Right lobe of liver (tissue), 6 donors: Measurements from ENCODE around the gene UBE2Q2. TPM values are rescaled to one million over a fixed set of nuclear protein-coding genes. Genes with fewer than 3 reads are reported as not detected.
"Not testable (repeated sequence)": the region's sequence is repeated elsewhere in the genome, so short reads cannot be mapped to it uniquely, and the experiment has no call there.

Source experiments
- ATAC-seq, 4 donors: fragments of 200-7000 bp; cut with Tn5 transposase; one replicate each; pipeline ENCODE4 v1.9.1; 2020; ENCODE audit warnings: mild to moderate bottlenecking in 4 of 4, moderate library complexity in 4 of 4
- DNase-seq, 3 donors: peaks; one replicate each; pipeline ENCODE4 v3.0.0-alpha.2; 2020
- H3K27ac ChIP-seq, 3 donors: fragments of 200-600 bp; one replicate each; pipeline ENCODE4 v1.8.0; 2022
- H3K27me3 ChIP-seq, 2 donors: fragments of 200-600 bp; one replicate each; pipeline ENCODE4 v1.8.0; 2022
- H3K36me3 ChIP-seq, 4 donors: fragments of 200-600 bp; sonication (generic) in 1 of 4; one replicate each; pipeline versions ENCODE4 v1.5.1 to v1.8.0; 2017 to 2022; ENCODE audit warnings: control low read depth in 1 of 4
- H3K4me1 ChIP-seq, 4 donors: fragments of 200-600 bp; sonication (generic) in 1 of 4; one replicate each; pipeline versions ENCODE4 v1.5.1 to v1.8.0; 2017 to 2022; ENCODE audit warnings: control low read depth in 1 of 4
- H3K4me3 ChIP-seq, 3 donors: fragments of 200-600 bp; one replicate each; pipeline ENCODE4 v1.8.0; 2022
- H3K9me3 ChIP-seq, 4 donors: fragments of 200-600 bp; sonication (generic) in 1 of 4; one replicate each; pipeline versions ENCODE4 v1.5.1 to v1.8.0; 2017 to 2022; ENCODE audit warnings: control low read depth in 1 of 4
- CTCF ChIP-seq, 4 donors: fragments of 200-600 bp in 3 of 4; fragments of 450-650 bp in 1 of 4; IDR thresholded peaks; one replicate each; pipeline versions ENCODE4 v1.5.1 to v1.8.0; 2016 to 2022; ENCODE audit warnings: antibody characterized with exemption in 4 of 4, mild to moderate bottlenecking in 2 of 4
- POLR2A ChIP-seq: fragments of 450-650 bp; IDR thresholded peaks from one replicate; pipeline ENCODE4 v1.6.1; 2017; ENCODE audit warnings: antibody characterized with exemption, mild to moderate bottlenecking
- WGBS: methylation state at CpG from one replicate; pipeline ENCODE4 v1.1.6; 2018; ENCODE audit warnings: low coverage, low lambda C conversion rate; ENCODE audit not compliant: insufficient coverage; ENCODE audit errors: missing lambda C conversion rate; 5-methylcytosine and 5-hydroxymethylcytosine counted together
- intact Hi-C, 2 donors: fragments of 100-400 bp; cut with DNase I; formaldehyde crosslinking; loops; one replicate each; pipeline versions ENCODE4 v1.11.2 to v1.14.1; 2022
- total RNA-seq, 6 experiments: library from RNA; depleted of rRNA in 2 of 6; stranded (reverse); fragments of >200 nt in 2 of 6; fragmentation: NEBNext Ultra II Directional in 3 of 6; extraction: Animal tissue kit (Norgen Biotek cat#: 25700) in 3 of 6; gene quantifications; one replicate each; pipeline versions ENCODE4 v1.1.0 to v1.2.4, GENCODE V29; 2016 to 2023
- donor health status: DM: no; HTN: yes; CAD: no.
- donor health status: DM: no; HTN: no; CAD: no.
- donor health status: DM: no; HTN: no; CAD: no.
- donor health status: DM: no; HTN: yes; CAD: no.
- donor health status: DM: no; HTN: yes; CAD: no.

UBE2Q2 gene
- total RNA-seq, 6 experiments from 2014 or later: 2.6 to 9.5 (median 4.6) TPM

- TF ChIP-seq CTCF (IDR thresholded peaks at IDR 0.05) (no peak), POLR2A (no peak)
- no peaks in the 10 kb centered on the region for H3K9me3 ChIP-seq
- no peak overlapping the region for H3K27ac ChIP-seq
- H3K4me1 ChIP-seq: no peaks in the 10 kb centered on the region
- DNase-seq: no peak
- H3K27me3 ChIP-seq: no peaks in the 10 kb centered on the region
- WGBS: 88% methylated on average over 6 of the region's 6 CpGs
- H3K36me3 ChIP-seq: no peaks in the 10 kb centered on the region
- H3K4me3 ChIP-seq: no peak overlapping the region
- intact Hi-C loops: no loop called here
- ATAC-seq: no peak
These were observed 18.6 kb downstream of the UBE2Q2 start for GRCh38 chr15:75861750-75862402.

- H3K4me1 ChIP-seq: no peaks in the 10 kb centered on the region
- WGBS: 100% methylated on average over 1 of the region's 1 CpG
- DNase-seq (no peak), ATAC-seq (no peak)
- no peaks in the 10 kb centered on the region for H3K9me3 ChIP-seq
- H3K27ac ChIP-seq: no peak overlapping the region
- H3K36me3 ChIP-seq: no peaks in the 10 kb centered on the region
- intact Hi-C loops: no loop called here
- H3K27me3 ChIP-seq: no peaks in the 10 kb centered on the region
- TF ChIP-seq CTCF (IDR thresholded peaks at IDR 0.05) (no peak), POLR2A (no peak)
- no peak overlapping the region for H3K4me3 ChIP-seq
These were observed 19.5 kb downstream of the UBE2Q2 start for GRCh38 chr15:75862796-75863195.

GRCh38 chr15:75864213-75865059, 21.2 kb downstream of the UBE2Q2 start:
- ATAC-seq: no peak
- no peak overlapping the region for H3K4me3 ChIP-seq
- TF ChIP-seq CTCF (IDR thresholded peaks at IDR 0.05): no peak
- no peak for TF ChIP-seq POLR2A
- no peak overlapping the region for H3K27ac ChIP-seq
- DNase-seq: no peak
- H3K9me3 ChIP-seq: no peaks in the 10 kb centered on the region
- H3K4me1 ChIP-seq: no peaks in the 10 kb centered on the region
- no peaks in the 10 kb centered on the region for H3K27me3 ChIP-seq
- no peaks in the 10 kb centered on the region for H3K36me3 ChIP-seq
- intact Hi-C loops: no loop called here
- 64% methylated on average over 5 of the region's 5 CpGs for WGBS

- H3K9me3 ChIP-seq, H3K4me1 ChIP-seq, H3K4me3 ChIP-seq, intact Hi-C loops, H3K27me3 ChIP-seq, H3K27ac ChIP-seq, ATAC-seq, H3K36me3 ChIP-seq, DNase-seq: not testable (repeated sequence)
- WGBS: 75% methylated on average over 1 of the region's 1 CpG
These were observed 22.8 kb downstream of the UBE2Q2 start for GRCh38 chr15:75866045-75866444.

- Histone ChIP-seq H3K4me1 (no peaks in the 10 kb centered on the region), H3K27me3 (no peaks in the 10 kb centered on the region), H3K36me3 (no peaks in the 10 kb centered on the region), H3K4me3 (no peak overlapping the region), H3K27ac (no peak overlapping the region), H3K9me3 (no peaks in the 10 kb centered on the region)
- no peak for ATAC-seq
- TF ChIP-seq POLR2A (no peak), CTCF (IDR thresholded peaks at IDR 0.05) (no peak)
- intact Hi-C loops: no loop called here
- DNase-seq: no peak
These were observed 23.7 kb downstream of the UBE2Q2 start for GRCh38 chr15:75866916-75867315.
